HG02798 (cell line): ENCODE results near the gene AXL.

Experiments used
- ATAC-seq: cut with Tn5 transposase; IDR thresholded peaks from one replicate; pipeline ENCODE4 v1.9.1; 2021; ENCODE audit warnings: mild to moderate bottlenecking; ENCODE audit not compliant: unreplicated experiment, poor library complexity

AXL gene

DNA sequence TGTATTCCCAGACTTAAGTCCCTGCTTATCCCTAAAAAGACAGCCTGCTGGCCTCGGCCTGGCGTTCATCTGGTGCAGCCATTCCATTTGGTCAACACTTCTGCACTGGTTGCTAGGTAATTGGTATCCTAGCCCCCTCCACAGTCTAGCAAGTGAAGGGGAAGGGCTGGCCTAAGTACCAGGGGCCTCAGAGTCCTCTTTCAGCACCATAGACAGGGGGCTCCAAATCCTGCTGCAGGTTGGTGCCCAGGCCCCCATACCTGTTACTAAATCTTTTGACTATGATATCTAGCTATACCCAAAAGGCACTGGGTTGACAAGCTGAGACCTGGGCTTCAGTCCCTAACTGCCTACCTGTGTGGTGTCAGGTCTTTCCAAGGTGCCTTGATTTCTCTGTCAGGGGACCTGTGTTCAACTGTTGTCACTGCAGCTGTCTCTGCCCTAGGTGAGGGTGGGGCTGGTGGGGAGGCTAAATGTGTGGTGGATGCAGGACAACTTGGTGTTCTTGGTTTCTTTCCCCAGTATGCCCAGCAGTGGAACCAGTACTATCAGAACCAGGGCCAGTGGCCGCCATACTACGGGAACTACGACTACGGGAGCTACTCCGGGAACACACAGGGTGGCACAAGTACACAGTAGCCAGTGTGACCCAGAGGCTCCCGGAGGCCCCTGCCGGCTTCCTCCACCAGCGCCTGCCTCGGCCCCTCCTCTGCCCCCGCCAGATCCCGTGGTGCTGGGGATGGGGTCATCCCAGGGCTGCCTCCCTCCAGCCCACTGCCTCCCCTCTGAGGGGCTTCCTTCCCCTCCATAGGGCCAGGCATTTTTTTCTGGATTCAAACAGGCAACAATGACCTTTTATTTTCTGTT lies 87.1 kb downstream of the AXL start:
- ATAC-seq, result no peak

DNA sequence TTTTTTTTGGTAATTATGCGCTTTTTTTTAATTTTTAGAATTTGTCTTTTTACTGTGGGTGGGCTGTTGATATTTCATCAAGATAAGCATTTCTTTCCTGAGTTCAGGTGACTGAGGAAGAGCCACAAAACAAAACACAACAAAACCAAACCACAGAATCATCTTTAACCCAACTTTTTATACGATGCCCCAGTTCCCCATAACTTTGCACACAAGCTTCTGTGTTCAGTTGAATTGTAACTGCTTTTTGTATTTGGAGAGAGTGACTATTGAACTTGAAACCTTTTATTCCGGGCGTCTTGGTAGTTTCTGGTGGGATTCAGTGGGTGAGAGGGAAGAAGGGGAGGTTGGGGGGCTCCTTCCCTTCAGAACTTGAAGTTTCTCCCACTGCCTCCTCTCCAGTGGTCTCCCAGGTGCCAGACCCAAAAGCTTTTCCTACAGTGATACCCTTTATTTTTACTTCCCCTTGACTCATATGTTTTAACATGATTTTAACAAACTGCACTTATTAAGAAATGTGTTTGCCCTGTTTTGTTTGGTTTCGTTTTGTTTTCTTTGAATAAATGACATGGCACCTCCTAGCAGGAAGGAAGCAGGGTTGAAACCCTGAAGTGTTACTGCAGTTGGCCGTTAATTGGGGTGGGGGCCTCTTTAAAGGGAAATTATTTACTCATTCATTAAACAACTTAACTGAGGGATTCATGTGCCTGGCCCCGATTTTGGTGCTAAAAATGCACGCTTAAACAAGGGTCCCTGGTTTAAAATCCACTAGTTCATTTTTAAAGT lies 88.3 kb downstream of the AXL start:
- ATAC-seq, result no peak

DNA sequence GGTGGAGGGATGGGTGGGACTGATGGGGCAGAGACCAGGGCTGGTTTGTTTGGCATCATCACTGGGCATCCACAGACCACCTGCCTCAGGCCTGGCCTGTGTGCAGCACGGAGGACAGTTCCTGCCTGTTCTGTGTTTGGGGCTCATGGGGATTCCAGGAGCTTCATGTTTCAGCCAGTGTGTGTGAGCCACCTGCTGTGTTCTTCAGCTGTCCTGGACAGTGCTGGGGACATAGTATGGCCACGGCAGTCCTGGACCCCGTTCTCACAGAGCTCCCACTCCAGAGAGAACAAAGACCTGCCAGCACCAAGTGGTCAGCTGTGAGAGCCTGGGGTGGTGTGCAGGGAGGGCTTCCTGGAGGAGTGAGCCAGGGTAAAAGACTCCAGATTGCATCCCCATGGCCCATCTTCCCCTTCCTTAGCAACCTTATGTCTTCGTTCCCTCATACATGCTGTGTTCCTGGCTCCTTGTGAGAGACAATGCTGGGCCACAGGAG lies 89.0 kb downstream of the AXL start:
- no peak for ATAC-seq

DNA sequence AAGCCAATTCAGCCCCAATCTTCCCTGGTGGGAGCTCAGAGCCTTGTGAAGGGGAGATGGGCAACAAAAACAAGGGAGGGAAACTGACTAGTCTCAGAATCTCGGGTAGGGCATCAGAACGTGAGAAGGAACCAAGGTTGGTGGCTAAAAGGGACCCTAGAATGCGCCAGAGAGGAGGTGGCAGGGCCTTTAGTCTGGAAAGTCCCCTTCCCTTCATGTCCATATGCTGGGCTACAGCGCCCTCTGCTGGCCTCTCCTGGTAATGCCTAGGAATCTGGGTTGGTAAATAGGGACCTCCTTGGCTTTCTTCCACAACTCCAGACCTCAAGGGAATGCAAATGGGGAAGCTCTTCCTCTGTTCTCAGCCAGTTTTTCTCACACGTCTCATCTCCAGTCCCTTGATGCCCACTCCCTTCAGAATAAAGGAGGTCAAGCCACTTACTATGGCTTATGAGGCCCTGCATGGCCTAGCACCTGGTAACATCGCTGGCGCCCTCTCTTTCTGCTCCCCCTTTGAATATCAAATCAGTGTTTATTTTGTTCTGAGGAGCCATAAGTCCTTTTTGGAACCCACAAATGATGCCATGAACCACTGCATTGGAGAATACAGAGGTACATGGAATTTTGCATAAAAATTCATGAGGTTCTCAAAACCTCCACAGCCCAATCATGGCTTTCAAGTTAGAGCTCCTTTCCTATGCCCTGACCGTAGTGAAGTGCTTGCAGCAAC lies 89.6 kb downstream of the AXL start:
- ATAC-seq, result peak; percentile 41

DNA sequence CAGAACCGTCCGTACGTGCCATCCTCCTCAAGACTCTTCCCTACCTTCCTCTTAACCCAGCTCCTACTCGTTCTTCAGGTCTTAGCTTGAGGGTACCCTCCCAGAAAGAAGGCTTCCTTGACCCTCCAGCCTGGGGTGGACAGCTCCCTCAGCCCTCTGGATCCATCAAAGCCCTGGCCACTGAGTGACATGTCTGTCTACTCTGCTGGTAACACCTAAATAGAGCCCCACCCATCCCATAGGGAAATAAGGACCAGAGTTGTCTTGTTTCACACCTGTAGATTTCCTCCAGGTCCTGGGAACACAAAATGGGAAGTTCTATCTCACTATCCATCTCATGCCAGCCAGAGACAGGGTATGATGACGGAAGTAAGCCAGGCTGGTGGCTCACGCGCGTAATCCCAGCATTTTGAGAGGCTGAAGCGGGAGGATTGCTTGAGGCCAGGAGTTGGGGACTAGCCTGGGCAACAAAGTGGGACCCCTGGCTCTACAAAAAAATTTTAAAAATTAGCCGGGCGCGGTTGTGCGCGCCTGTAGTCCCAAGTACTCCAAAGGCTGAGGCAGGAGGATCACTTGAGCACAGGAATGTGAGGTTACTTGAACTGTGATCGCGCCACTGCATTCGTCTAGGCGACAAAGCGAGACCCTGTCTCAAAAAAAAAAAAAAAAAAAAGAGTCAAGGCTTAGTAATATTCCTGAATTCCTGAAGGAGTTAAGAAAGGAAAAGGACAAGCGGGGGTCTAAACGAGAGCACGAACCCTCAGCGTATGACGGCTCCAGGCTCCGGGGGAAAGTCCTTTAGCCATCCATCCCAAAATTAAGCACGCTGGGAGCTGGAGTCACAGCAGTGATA lies 90.4 kb downstream of the AXL start:
- peak; percentile 2 for ATAC-seq

DNA sequence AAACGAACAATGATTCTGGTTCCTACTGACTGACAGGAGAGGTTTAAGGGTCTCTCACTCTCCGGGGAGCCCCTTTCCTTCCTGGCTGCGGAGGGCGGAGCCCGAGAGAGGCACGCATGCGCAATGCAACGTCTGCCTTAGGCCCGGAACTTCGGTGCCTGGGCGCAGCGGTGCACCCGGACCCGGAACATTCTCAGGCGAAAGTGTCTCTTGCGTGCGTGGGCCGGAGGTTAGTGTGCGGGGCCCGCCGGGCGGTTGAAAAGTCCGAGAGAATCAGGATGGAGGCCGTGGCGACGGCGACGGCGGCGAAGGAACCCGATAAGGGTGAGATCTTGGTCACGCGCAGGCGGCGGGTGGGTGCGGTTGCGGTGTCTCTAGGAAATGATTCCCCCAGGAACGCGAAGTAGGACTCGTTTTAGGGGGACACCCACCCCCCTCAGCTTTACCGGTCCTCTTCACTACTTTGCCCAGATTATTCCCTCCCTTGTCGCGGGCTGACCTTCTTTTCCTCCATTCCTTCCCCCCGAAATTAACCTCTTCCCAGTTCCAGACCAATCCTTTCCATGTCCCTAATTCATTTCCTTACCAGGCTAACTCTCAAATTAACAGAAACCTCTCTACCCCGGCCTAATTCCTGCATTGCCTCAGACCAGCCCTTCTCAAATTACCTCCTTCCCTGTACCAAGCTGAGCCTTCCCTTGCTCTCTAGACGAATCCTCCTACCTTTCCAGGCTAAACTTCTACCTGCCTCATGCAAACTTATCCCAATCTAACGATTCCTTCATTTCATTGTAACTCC lies 91.2 kb downstream of the AXL start, which contains the start of gene CCDC97:
CCDC97 (plus strand) TSS at position 140 of the 799 bp plus-strand sequence; CDS start at position 279, 139 bp downstream.
- peak; percentile 84 for ATAC-seq

DNA sequence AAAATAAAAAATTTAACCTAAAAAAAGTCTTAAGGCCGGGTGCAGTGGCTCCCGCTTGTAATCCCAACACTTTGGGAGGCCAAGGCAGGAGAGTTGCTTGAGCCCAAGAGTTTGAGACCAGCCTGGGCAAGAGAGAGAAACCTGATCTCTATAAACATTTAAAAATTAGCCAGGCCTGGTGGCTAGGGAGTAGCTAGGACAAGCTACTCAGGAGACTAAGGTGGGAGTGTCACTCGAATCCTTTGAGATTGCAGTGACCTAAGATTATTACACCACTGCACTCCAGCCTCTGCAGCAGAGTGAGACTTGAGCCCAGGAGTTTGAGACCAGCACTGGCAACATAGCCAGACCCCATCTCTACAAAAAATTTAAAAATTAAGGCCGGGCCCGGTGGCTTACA lies 92.0 kb downstream of the AXL start:
- no peak for ATAC-seq
